B cell (primary cell): Measurements from ENCODE around the gene SCO2. TPM values are rescaled to one million over a fixed set of nuclear protein-coding genes. Genes with fewer than 3 reads are reported as not detected.

Experiments
- ATAC-seq: fragments of 200-7000 bp; cut with Tn5 transposase; one replicate; pipeline ENCODE4 v1.10.0; 2021; ENCODE audit warnings: low read depth, mild to moderate bottlenecking, moderate number of reproducible peaks, moderate library complexity
- CTCF ChIA-PET: fragments of 350-600 bp; sonication (Branson Sonifier 250); formaldehyde crosslinking; loops from one replicate; lab custom pipeline; 2021; ENCODE audit warnings: antibody characterized with exemption, inconsistent platforms; lab: Charles Lee
- POLR2A ChIA-PET: fragments of 350-600 bp; sonication (Branson Sonifier 250); formaldehyde crosslinking; loops from one replicate; lab custom pipeline; 2021; ENCODE audit warnings: antibody characterized with exemption; lab: Charles Lee
- DNase-seq: peaks from one replicate; pipeline ENCODE4 v3.0.0; 2013
- H2AFZ ChIP-seq: 2 replicates; pipeline ENCODE4 v1.6.1; 2012; ENCODE audit warnings: mild to moderate bottlenecking, low read depth, low read length; ENCODE audit not compliant: insufficient read depth, poor library complexity, severe bottlenecking
- H3K27ac ChIP-seq, 2 donors: 1 replicate in 1 of 2; 2 replicates in 1 of 2; pipeline ENCODE4 v1.5.1; 2012 to 2013; ENCODE audit warnings: low read length in 2 of 2, mild to moderate bottlenecking in 2 of 2, moderate library complexity in 1 of 2
- H3K27me3 ChIP-seq, 4 experiments: fragments of 200-600 bp in 1 of 4; sonication (generic) in 1 of 4; replicated peaks in 1 of 4; 1 replicate in 2 of 4; 2 replicates in 2 of 4; pipeline versions ENCODE4 v1.6.1 to v1.7.0; 2013 to 2016; ENCODE audit warnings: low read length in 3 of 4, mild to moderate bottlenecking in 2 of 4, mixed read lengths in 1 of 4, moderate library complexity in 1 of 4; ENCODE audit not compliant: insufficient read depth in 4 of 4, control insufficient read depth in 3 of 4; ENCODE audit errors: control extremely low read depth in 1 of 4
- H3K36me3 ChIP-seq, 2 experiments: replicated peaks in 1 of 2; 1 replicate in 1 of 2; 2 replicates in 1 of 2; pipeline versions ENCODE4 v1.6.1 to v1.7.1; 2013; ENCODE audit warnings: low read length in 1 of 2; ENCODE audit not compliant: insufficient read depth in 2 of 2, control insufficient read depth in 1 of 2; ENCODE audit errors: control extremely low read depth in 1 of 2, extremely low read depth in 1 of 2
- H3K4me1 ChIP-seq, 2 donors: fragments of 200-600 bp in 1 of 2; sonication (generic) in 1 of 2; 1 replicate in 1 of 2; 2 replicates in 1 of 2; pipeline versions ENCODE4 v1.5.1 to v1.6.1; 2013 to 2017; ENCODE audit warnings: low read length in 2 of 2; ENCODE audit not compliant: control insufficient read depth in 2 of 2, insufficient read depth in 2 of 2
- H3K4me2 ChIP-seq: replicated peaks from 2 replicates; pipeline ENCODE3; 2012; ENCODE audit warnings: mild to moderate bottlenecking, low read depth, low read length; ENCODE audit not compliant: poor library complexity, severe bottlenecking
- H3K4me3 ChIP-seq, 5 experiments: fragments of 200-600 bp in 1 of 5; sonication (generic) in 1 of 5; 1 replicate in 3 of 5; 2 replicates in 2 of 5; pipeline versions ENCODE4 v1.5.1 to v1.7.0; 2011 to 2016; ENCODE audit warnings: low read length in 4 of 5, mild to moderate bottlenecking in 4 of 5, low read depth in 2 of 5, control low read depth in 1 of 5, moderate library complexity in 1 of 5; ENCODE audit not compliant: insufficient read depth in 1 of 5; ENCODE audit errors: control extremely low read depth in 1 of 5, extremely low read depth in 1 of 5
- H3K79me2 ChIP-seq: fragments of 200-600 bp; sonication (generic); one replicate; pipeline ENCODE4 v1.6.0; 2016; ENCODE audit warnings: low read length; ENCODE audit not compliant: control insufficient read depth, insufficient read depth
- H3K9ac ChIP-seq: fragments of 200-600 bp; sonication (generic); 2 replicates; pipeline ENCODE4 v1.6.1; 2017; ENCODE audit warnings: mild to moderate bottlenecking, low read length, moderate library complexity
- H3K9me3 ChIP-seq, 3 donors: one replicate each; pipeline versions ENCODE4 v1.6.1 to v1.7.1; 2013; ENCODE audit warnings: low read length in 2 of 3; ENCODE audit not compliant: control insufficient read depth in 2 of 3, insufficient read depth in 1 of 3; ENCODE audit errors: control extremely low read depth in 1 of 3
- H4K20me1 ChIP-seq: 2 replicates; pipeline ENCODE4 v1.6.0; 2012; ENCODE audit warnings: mild to moderate bottlenecking, low read length; ENCODE audit not compliant: insufficient read depth, control insufficient read depth, poor library complexity, severe bottlenecking
- H3K27ac Mint-ChIP-seq: one replicate; pipeline ENCODE4 v1.8.0; 2021; ENCODE audit warnings: mixed read lengths
- H3K27me3 Mint-ChIP-seq: one replicate; pipeline ENCODE4 v1.8.0; 2021; ENCODE audit warnings: mixed read lengths
- H3K4me1 Mint-ChIP-seq: one replicate; pipeline ENCODE4 v1.8.0; 2021; ENCODE audit warnings: mixed read lengths
- H3K4me3 Mint-ChIP-seq: one replicate; pipeline ENCODE4 v1.8.0; 2021; ENCODE audit warnings: mixed read lengths
- H3K9me3 Mint-ChIP-seq: one replicate; pipeline ENCODE4 v1.8.0; 2022; ENCODE audit warnings: mixed read lengths; ENCODE audit not compliant: insufficient read depth
- EZH2 ChIP-seq: IDR thresholded peaks from 2 replicates; pipeline ENCODE4 v1.6.1; 2012; ENCODE audit warnings: borderline replicate concordance, low read depth, mild to moderate bottlenecking, moderate library complexity, low read length; ENCODE audit not compliant: insufficient read depth, poor library complexity, severe bottlenecking
- WGBS: methylation state at CpG from one replicate; pipeline ENCODE4 v1.1.5; 2013; ENCODE audit warnings: missing lambda C conversion rate; ENCODE audit not compliant: insufficient coverage; 5-methylcytosine and 5-hydroxymethylcytosine counted together
- intact Hi-C: fragments of 100-400 bp; cut with micrococcal nuclease; formaldehyde crosslinking; loops from one replicate; pipeline ENCODE4 v1.10.0; 2022
- polyA plus RNA-seq: library from polyadenylated mRNA; depleted of rRNA; stranded (reverse); fragments of >200 nt; gene quantifications from 2 replicates; pipeline ENCODE4 v1.2.3, GENCODE V29; 2012
- total RNA-seq, 2 donors: library from RNA; stranded (reverse); fragments of 120-200 nt in 1 of 2; gene quantifications; 1 replicate in 1 of 2; 2 replicates in 1 of 2; pipeline versions ENCODE4 v1.2.3 to v1.2.4, GENCODE V29; 2013 to 2022
- TF ChIP-seq, protein P1 (sequence below): fragments of 200-600 bp; IDR thresholded peaks from one replicate; pipeline ENCODE4 v1.8.0; 2022; ENCODE audit warnings: antibody characterized with exemption, mild to moderate bottlenecking

Gene SCO2
- total and polyA plus RNA-seq, 2 donors (not counting 1 experiment from before 2014, with no cell fraction given): 1.1 to 14.2 TPM

- intact Hi-C loops: no loop called here
Measured at GRCh38 chr22:50485221-50486131, 39.9 kb downstream of the SCO2 start.

More at GRCh38 chr22:50485221-50486131, 39.9 kb downstream of the SCO2 start:
- Histone ChIP-seq H3K27ac (no peak overlapping the region), H3K27me3 (peaks cover 0 to 26% (median 6%) of the 10 kb centered on the region in 4 experiments), H3K9me3 (peaks cover 0 to 3% (median 0%) of the 10 kb centered on the region in 3 donors), H2AFZ (no peak overlapping the region), H3K9ac (no peak overlapping the region), H3K4me1 (peaks cover 16 to 32% of the 10 kb centered on the region in 2 donors), H3K4me2 (no peak overlapping the region), H4K20me1 (peaks cover 5% of the 10 kb centered on the region), H3K4me3 (no peak overlapping the region), H3K79me2 (peaks cover 4% of the 10 kb centered on the region), H3K36me3 (no peaks in the 10 kb centered on the region)
- peak overlapping the region; percentile 26 for H3K27ac Mint-ChIP-seq
- ATAC-seq (no peak), DNase-seq (no peak)
- no peaks in the 10 kb centered on the region for H3K27me3 Mint-ChIP-seq
- TF ChIP-seq, protein P1, sequence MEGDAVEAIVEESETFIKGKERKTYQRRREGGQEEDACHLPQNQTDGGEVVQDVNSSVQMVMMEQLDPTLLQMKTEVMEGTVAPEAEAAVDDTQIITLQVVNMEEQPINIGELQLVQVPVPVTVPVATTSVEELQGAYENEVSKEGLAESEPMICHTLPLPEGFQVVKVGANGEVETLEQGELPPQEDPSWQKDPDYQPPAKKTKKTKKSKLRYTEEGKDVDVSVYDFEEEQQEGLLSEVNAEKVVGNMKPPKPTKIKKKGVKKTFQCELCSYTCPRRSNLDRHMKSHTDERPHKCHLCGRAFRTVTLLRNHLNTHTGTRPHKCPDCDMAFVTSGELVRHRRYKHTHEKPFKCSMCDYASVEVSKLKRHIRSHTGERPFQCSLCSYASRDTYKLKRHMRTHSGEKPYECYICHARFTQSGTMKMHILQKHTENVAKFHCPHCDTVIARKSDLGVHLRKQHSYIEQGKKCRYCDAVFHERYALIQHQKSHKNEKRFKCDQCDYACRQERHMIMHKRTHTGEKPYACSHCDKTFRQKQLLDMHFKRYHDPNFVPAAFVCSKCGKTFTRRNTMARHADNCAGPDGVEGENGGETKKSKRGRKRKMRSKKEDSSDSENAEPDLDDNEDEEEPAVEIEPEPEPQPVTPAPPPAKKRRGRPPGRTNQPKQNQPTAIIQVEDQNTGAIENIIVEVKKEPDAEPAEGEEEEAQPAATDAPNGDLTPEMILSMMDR: no peak
- no peak for TF ChIP-seq EZH2
- no peak overlapping the region for H3K4me3 Mint-ChIP-seq
- WGBS: 71% methylated on average over 29 of the region's 29 CpGs
- ChIA-PET POLR2A (interaction anchor here (0.7 kb wide), 1 partner anchor 80 kb away, joined by 3 read pairs; no protein-coding TSS in a partner anchor), CTCF (interaction anchor here (1.1 to 2.0 kb wide), 4 partner anchors 12 to 157 kb away, joined by 3 to 4 read pairs (median 4); no protein-coding TSS in a partner anchor)
- peaks cover 19% of the 10 kb centered on the region for H3K4me1 Mint-ChIP-seq
- H3K9me3 Mint-ChIP-seq: no peaks in the 10 kb centered on the region
